Neural cell (in vitro differentiated cells): ENCODE data around the gene TMEM186. TPM values are rescaled to one million over a fixed set of nuclear protein-coding genes. Genes with fewer than 3 reads are reported as not detected.

Source experiments
- H2AFZ ChIP-seq: fragments of 200-600, 300-800 bp; sonication (generic), shearing (Covaris generic); 2 replicates; pipeline ENCODE4 v1.6.0; 2014; ENCODE audit warnings: low read depth, mild to moderate bottlenecking, antibody characterized with exemption, low read length, moderate library complexity
- H3F3A ChIP-seq: fragments of 200-600 bp; shearing (Covaris generic); 2 replicates; pipeline ENCODE4 v1.6.1; 2016; ENCODE audit warnings: mild to moderate bottlenecking, moderate library complexity, mixed read lengths, antibody characterized with exemption, low read length; ENCODE audit not compliant: insufficient read depth, poor library complexity, severe bottlenecking
- H3K27ac ChIP-seq: fragments of 200-600, 300-800 bp; sonication (generic), shearing (Covaris generic); 2 replicates; pipeline ENCODE4 v1.5.1; 2014; ENCODE audit warnings: mild to moderate bottlenecking, low read length, moderate library complexity
- H3K27me3 ChIP-seq: fragments of 300-800, 200-600 bp; sonication (generic), shearing (Covaris generic); 2 replicates; pipeline ENCODE4 v1.6.0; 2014; ENCODE audit warnings: mild to moderate bottlenecking, low read depth, low read length, moderate library complexity; ENCODE audit not compliant: insufficient read depth
- H3K36me3 ChIP-seq: fragments of 300-800, 200-600 bp; sonication (generic), shearing (Covaris generic); 2 replicates; pipeline ENCODE4 v1.5.1; 2014; ENCODE audit warnings: mild to moderate bottlenecking, antibody characterized with exemption, low read length, moderate library complexity; ENCODE audit not compliant: insufficient read depth
- H3K4me2 ChIP-seq: fragments of 300-800, 200-600 bp; sonication (generic), shearing (Covaris generic); 2 replicates; pipeline ENCODE4 v1.6.0; 2014; ENCODE audit warnings: mild to moderate bottlenecking, low read length
- H3K4me3 ChIP-seq: fragments of 300-800, 200-600 bp; sonication (generic), shearing (Covaris generic); 2 replicates; pipeline ENCODE4 v1.5.1; 2014; ENCODE audit warnings: mild to moderate bottlenecking, low read length, moderate library complexity
- H3K79me2 ChIP-seq: fragments of 200-600 bp; shearing (Covaris generic); replicated peaks from 2 replicates; pipeline ENCODE4 v1.6.0; 2014; ENCODE audit warnings: mild to moderate bottlenecking, low read length, moderate library complexity; ENCODE audit not compliant: insufficient read depth
- H3K9ac ChIP-seq: fragments of 300-800, 200-600 bp; sonication (generic), shearing (Covaris generic); 2 replicates; pipeline ENCODE4 v1.6.1; 2016; ENCODE audit warnings: mild to moderate bottlenecking, low read length, mixed read lengths
- H3K9me2 ChIP-seq: fragments of 200-600 bp; shearing (Covaris generic); 2 replicates; pipeline ENCODE4 v1.6.1; 2016; ENCODE audit warnings: mild to moderate bottlenecking, low read length, mixed read lengths; ENCODE audit not compliant: insufficient read depth
- H3K9me3 ChIP-seq: fragments of 200-600, 300-800 bp; sonication (generic), shearing (Covaris generic); 2 replicates; pipeline ENCODE4 v1.6.1; 2016; ENCODE audit warnings: mild to moderate bottlenecking, mixed run types, low read length, moderate library complexity, mixed read lengths
- H4K20me1 ChIP-seq: fragments of 200-600 bp; shearing (Covaris generic); 2 replicates; pipeline ENCODE4 v1.6.1; 2016; ENCODE audit warnings: mild to moderate bottlenecking, mixed run types; ENCODE audit not compliant: insufficient read depth
- CTCF ChIP-seq: fragments of 450-650 bp; IDR thresholded peaks from 2 replicates; pipeline ENCODE4 v1.5.1; 2014; ENCODE audit warnings: antibody characterized with exemption, mild to moderate bottlenecking, moderate library complexity; ENCODE audit not compliant: poor library complexity, severe bottlenecking
- EP300 ChIP-seq: fragments of 450-650 bp; conservative IDR thresholded peaks from 2 replicates; pipeline ENCODE4 v1.6.1; 2014; ENCODE audit warnings: antibody characterized with exemption, mild to moderate bottlenecking, moderate library complexity; ENCODE audit not compliant: poor library complexity, severe bottlenecking
- EZH2 ChIP-seq: fragments of 200-600, 300-800 bp; shearing (Covaris generic), sonication (generic); IDR thresholded peaks from 2 replicates; pipeline ENCODE4 v1.6.1; 2014; ENCODE audit warnings: antibody characterized with exemption, low read length, borderline replicate concordance, mild to moderate bottlenecking; ENCODE audit not compliant: insufficient read depth, poor library complexity, severe bottlenecking
- MXI1 ChIP-seq: fragments of 450-650 bp; conservative IDR thresholded peaks from 2 replicates; pipeline ENCODE4 v1.6.1; 2014; ENCODE audit warnings: antibody characterized with exemption, mild to moderate bottlenecking; ENCODE audit not compliant: poor library complexity, severe bottlenecking
- POLR2AphosphoS5 ChIP-seq: IDR thresholded peaks from 2 replicates; pipeline ENCODE4 v1.6.1; 2012
- RAD21 ChIP-seq: fragments of 450-650 bp; conservative IDR thresholded peaks from 2 replicates; pipeline ENCODE4 v1.6.1; 2014; ENCODE audit warnings: antibody characterized with exemption, mild to moderate bottlenecking, moderate library complexity
- REST ChIP-seq: IDR thresholded peaks from 2 replicates; pipeline ENCODE4 v1.6.1; 2012; ENCODE audit warnings: borderline replicate concordance
- SMC3 ChIP-seq: fragments of 450-650 bp; conservative IDR thresholded peaks from 2 replicates; pipeline ENCODE4 v1.6.1; 2014; ENCODE audit warnings: antibody characterized with exemption, mild to moderate bottlenecking, moderate library complexity; ENCODE audit not compliant: poor library complexity
- TAF1 ChIP-seq: IDR thresholded peaks from 2 replicates; pipeline ENCODE4 v1.6.1; 2012; ENCODE audit warnings: low read depth
- polyA plus RNA-seq: library from polyadenylated mRNA; depleted of rRNA; stranded (reverse); fragments of >200 nt; gene quantifications from 2 replicates; pipeline ENCODE4 v1.2.3, GENCODE V29; 2014

The TMEM186 gene
- polyA plus RNA-seq, 1 donor from 2014 or later, result 7.7 TPM

GRCh38 chr16:8814095-8814806, 16.8 kb upstream of the TMEM186 start (continued):
- TF ChIP-seq POLR2AphosphoS5, result no peak
- no peak for TF ChIP-seq MXI1
- no peak for TF ChIP-seq RAD21

- H3K9me3 ChIP-seq, result no peaks in the 10 kb centered on the region
- no peak overlapping the region for H3K27ac ChIP-seq
- no peaks in the 10 kb centered on the region for H3K79me2 ChIP-seq
- TF ChIP-seq MXI1, result no peak
- no peak for TF ChIP-seq TAF1
- TF ChIP-seq REST, result no peak
- TF ChIP-seq CTCF, result no peak
- no peak for TF ChIP-seq EP300
- TF ChIP-seq POLR2AphosphoS5, result no peak
- no peak for TF ChIP-seq EZH2
- no peak for TF ChIP-seq SMC3
- no peak for TF ChIP-seq RAD21
- no peak overlapping the region for H2AFZ ChIP-seq
- H3K36me3 ChIP-seq, result peaks cover 1% of the 10 kb centered on the region
- no peaks in the 10 kb centered on the region for H3K9me2 ChIP-seq
- H3K4me2 ChIP-seq, result no peak overlapping the region
- H3K4me3 ChIP-seq, result no peak overlapping the region
- H4K20me1 ChIP-seq, result no peaks in the 10 kb centered on the region
- H3F3A ChIP-seq, result no peaks in the 10 kb centered on the region
- no peak overlapping the region for H3K9ac ChIP-seq
- H3K27me3 ChIP-seq, result no peaks in the 10 kb centered on the region
Measured at GRCh38 chr16:8812162-8812843, 14.9 kb upstream of the TMEM186 start.
